KBM-7 (cell line): Measurements from ENCODE around the gene CCDC93.

ENCODE experiments used
- DNase-seq: peaks from one replicate; pipeline ENCODE4 v3.0.0-alpha.2; 2015
- in situ Hi-C: fragments of 300-500 bp; cut with MboI; formaldehyde crosslinking; loops from 2 replicates; pipeline ENCODE4 v1.14.3; 2020; ENCODE audit warnings: low sequenced_read_pairs, low pct_unique_long_range_greater_than_20kb, mixed read lengths

The CCDC93 gene

DNA sequence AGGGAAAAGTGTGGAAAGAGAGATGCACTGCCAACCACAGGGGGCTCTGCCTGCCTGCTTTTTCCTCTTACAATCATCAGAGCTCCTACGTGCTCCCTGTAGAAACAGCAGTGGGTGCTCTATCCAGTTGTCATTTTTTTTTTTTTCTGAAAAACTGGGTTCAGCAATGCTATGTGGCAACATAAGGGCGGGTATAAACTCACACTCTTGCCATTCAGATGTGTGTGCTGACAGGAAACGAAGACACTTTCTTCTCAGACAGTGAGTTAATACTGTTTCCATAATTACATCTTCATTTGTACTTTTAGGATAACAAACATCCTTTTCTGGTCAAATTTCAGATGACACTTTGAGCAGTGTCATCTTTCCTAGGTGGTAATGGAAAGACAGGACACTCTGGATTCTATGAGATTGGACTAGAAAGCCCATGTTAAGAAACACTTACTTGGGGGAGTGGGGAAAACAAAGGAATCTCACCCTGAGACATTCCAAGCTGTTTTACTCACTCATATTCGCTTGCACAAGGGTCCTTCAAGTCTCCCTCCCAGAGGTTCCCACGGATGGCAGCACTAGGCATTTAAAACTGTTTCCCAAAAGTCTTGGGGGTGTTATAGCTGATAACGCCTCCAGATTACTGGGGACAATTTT, 41.3 kb downstream of the CCDC93 start:
- in situ Hi-C loops: no loop called here
- no peak for DNase-seq

DNA sequence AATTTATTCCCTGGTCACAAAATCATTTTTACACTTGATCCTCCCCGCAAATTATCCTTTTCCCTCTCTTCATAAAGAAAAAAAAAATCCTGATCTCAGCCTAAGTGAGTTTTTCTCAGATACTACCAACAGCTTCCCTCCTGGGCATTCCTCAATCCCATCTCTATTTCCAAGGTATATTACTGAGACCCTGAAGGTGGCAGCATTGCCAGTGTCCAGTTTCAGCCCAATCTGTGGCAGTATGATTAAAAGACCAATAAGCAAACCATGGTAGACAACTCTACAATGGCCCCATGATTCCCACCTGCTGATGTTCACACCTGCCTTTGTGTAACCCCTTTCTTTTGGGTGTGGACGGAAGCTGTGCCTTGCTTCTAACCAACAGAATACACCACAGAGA, 45.1 kb downstream of the CCDC93 start:
- no peak for DNase-seq
- in situ Hi-C loops: no loop called here

- DNase-seq: no peak
- in situ Hi-C loops: no loop called here
Observed at GRCh38 chr2:117967977-117968718, 45.7 kb downstream of the CCDC93 start.

DNA sequence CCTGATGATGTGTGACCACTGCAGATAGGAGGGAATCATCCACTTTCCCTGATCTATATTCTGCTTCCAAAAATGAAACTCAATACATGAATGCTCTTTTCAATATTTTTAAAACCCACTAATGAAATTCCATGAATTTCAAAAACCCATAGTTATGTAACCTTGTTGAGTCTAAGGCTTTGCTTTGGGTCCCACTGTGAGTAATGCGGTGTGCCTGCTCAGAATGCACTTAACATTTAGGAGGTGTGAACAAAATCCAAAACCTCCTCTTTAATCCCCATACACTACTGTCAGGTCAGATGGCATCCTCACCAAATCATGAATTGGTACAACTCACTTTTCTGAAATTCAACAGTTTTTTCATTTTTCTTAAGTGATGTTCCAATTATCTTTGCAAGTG, 50.4 kb downstream of the CCDC93 start:
- in situ Hi-C loops: no loop called here
- DNase-seq: no peak

DNA sequence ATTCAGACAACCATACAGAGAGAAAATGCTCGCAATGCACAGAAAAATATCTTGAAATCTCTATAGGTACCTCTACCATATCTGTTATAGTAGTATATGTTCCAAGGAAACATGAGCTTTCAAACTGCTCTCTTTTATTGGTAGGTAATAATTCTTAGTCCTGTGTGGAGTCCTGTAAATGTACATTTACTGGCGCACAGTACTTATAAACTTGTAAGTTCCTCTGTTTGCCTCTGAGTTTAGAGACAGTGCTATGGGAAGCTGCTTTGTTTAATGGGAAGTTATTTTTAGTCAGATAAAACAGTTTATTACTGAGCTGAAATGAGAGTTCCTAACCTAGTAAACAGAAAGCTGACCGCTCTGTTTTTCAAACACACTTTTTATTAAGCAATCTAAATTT, 52.7 kb downstream of the CCDC93 start:
- DNase-seq: no peak
- in situ Hi-C loops: no loop called here

DNA sequence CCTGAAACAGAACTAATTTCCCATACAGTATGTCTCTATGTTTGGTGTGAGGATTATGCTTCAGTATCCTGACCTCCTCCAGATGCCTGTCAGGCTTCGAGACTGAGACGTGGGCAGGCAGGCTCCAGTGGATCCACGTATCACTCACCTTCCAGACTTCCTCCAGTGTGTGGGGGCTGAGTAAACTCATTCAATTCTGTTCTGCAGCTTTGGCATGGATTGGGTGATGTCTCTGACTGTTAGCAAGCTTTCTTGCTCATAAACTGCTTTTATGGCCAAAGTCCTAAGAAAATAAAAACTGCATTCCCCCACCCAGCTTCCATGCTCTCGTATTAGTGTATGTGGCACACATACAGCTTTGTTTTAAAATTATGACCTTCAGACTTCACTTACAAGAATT, 53.6 kb downstream of the CCDC93 start:
- no peak for DNase-seq
- in situ Hi-C loops: no loop called here

GRCh38 chr2:117958186-117958585, 55.7 kb downstream of the CCDC93 start:
- in situ Hi-C loops: no loop called here
- DNase-seq: no peak

GRCh38 chr2:117957616-117958015, 56.3 kb downstream of the CCDC93 start:
- in situ Hi-C loops: no loop called here

DNA sequence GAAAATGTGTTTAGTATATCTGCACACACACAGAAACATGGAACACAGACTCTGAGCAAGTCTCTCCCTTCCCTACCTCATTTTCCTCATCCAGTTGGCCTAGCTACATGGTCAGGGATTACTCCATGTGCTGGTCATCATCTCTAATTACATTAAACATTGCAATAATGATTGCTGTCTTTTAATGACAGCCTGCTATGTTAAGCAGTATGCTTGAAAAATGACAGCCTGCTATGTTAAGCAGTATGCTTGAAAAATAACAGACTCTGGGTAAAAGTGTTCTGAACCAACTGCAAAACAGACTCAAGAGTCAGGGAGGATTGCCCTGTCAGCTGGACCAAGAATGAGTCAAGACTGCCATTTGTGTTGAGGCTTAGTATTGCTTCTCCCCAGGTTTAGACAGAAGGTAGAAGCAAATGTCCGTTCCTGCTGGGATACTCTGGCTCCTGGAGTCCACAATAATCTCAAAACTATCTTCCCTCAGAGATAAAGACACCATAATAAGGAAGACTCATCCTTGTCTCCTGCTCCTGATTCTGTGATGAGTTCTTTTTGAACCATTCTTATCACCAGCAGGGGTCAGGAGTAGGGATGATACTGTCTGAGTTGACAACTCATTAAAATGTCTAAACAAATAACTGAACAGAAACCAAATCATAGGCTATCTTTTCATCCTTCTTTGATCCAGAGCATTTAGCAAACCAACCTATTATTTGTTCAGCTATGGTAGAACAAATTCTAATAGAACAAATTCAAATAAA, 57.7 kb downstream of the CCDC93 start:
- no peak for DNase-seq
- in situ Hi-C loops: no loop called here

More at GRCh38 chr2:117957616-117958015, 56.3 kb downstream of the CCDC93 start:
- no peak for DNase-seq

GRCh38 chr2:117953231-117953630, 60.6 kb downstream of the CCDC93 start:
- no peak for DNase-seq
- in situ Hi-C loops: no loop called here

DNA sequence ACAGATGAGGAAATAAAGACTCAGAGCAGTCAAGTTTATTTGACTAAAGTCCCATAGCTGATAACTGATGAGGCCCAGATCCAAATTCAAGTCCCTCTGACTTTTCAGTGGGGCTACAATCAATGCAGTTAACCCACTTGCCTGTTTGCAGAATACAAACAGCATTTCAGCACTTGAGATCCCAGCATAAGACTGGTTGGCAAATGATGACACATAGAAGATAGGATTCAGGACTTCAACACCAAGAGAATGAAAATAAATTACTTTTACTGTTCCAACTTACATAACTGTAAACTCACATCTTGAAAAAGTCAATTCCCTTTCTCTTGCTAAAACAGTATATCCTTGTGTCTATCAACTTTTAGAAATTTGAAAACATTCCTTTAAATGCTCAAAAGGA, 61.2 kb downstream of the CCDC93 start:
- in situ Hi-C loops: no loop called here
- DNase-seq: no peak

GRCh38 chr2:117952228-117952627, 61.6 kb downstream of the CCDC93 start:
- in situ Hi-C loops: no loop called here

DNA sequence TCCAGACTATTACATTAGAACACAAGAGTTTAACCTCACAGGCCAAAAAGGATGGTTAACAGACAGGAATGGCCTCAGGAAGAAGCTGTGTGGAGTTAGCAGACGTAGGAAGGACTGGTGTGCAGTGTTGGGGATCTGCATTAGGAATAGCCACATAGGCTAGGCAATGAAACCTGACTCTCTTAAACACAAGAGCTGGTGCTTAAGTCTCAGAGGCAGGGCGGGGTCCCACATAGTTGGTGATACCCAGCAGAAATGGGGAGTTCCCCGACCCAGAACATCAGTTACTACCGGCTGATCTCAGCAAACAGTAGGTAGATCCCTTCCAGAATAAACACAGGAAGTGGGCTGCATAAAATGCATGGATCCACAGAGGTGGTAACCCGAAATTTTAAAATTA, 64.1 kb downstream of the CCDC93 start:
- in situ Hi-C loops: no loop called here

More at GRCh38 chr2:117952228-117952627, 61.6 kb downstream of the CCDC93 start:
- DNase-seq: no peak

DNA sequence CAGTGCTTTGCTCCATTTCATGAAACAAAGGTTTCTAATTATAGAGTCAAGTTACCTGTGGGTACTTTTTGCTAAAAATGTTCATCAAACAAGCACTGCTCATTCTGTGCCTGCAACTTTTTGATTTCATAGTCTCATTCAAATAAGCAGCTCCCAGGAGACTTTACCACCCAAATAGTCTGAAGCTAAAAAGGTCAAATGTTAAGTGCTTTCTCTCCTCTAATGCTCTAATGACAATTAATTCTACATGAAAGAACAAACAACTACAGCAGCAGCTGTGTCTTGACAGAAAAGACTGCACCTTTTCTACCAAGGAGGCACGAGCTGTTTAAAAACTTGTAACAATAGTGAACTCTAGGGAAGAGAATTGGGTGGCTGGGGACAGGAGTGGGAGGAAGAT, 65.3 kb downstream of the CCDC93 start:
- no peak for DNase-seq
- in situ Hi-C loops: no loop called here

More for the DNA sequence above, 64.1 kb downstream of the CCDC93 start:
- no peak for DNase-seq

GRCh38 chr2:117945296-117945695, 68.6 kb downstream of the CCDC93 start:
- in situ Hi-C loops: no loop called here
- DNase-seq: no peak

DNA sequence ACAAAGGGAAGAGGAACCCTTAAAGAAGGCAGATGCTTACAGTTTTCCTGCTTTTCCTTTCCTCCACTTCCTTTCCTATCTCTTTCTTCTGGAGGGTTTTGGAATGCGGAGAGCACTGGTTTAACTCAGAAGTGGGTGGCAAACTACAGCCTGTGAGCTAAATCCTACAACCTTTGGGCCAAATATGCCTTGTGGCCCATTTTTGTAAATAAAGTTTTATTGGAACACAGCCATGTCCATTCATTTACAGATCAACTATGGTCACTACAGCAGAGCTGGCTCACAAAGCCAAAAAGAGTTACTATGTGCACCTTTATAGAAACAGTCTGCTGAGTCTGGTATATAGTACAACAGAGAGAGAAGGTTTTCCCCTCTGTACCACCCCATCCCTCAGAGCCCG, 69.1 kb downstream of the CCDC93 start:
- no peak for DNase-seq
- in situ Hi-C loops: no loop called here

GRCh38 chr2:117943013-117943672, 70.7 kb downstream of the CCDC93 start:
- DNase-seq: no peak
- in situ Hi-C loops: no loop called here

DNA sequence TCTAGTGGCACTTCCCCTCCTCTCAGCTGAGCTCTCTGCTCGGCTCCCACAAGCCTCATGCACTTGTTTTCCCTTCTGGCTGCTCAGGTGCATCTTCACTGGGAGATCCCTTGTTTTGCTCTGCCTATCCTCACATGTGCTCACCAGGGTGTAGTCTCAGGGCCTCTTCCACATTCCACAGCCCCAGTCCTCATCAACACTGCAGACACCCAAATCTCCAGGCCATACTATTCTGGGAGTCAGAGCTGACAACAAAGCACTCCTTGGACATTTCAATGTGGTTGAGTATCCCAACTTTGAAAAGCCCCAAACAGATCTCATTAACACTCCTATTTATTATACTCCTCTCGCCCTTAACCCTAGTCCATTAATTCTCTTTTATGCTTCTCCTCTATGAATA, 71.3 kb downstream of the CCDC93 start:
- in situ Hi-C loops: no loop called here

DNA sequence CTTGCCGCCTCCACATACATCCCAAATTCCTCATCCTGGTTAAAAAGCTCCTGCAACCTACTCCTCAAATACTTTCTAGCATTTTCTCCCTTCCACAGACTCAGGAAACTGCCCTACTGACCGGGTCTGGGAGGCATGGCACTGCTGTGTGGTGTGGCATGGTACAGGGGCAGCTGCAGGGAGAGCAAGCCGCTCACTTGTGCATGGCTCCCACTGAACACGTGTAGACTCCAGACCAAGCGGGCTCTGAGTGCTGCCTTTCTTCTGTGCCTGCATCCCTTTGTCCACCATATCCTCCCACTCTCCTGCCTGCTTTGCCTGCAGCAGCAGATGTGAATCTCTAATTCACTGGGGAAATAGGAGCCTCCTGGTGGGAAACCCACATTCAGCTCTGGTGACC, 72.2 kb downstream of the CCDC93 start:
- in situ Hi-C loops: no loop called here
- no peak for DNase-seq

More for the DNA sequence above, 71.3 kb downstream of the CCDC93 start:
- no peak for DNase-seq

GRCh38 chr2:117940436-117940835, 73.4 kb downstream of the CCDC93 start:
- no peak for DNase-seq
- in situ Hi-C loops: no loop called here
